NCI-H2196 treated with DMSO at 0.1 percent for 48 hours (cell line): ENCODE results near the gene INO80.
"Not testable (repeated sequence)": the region's sequence is repeated elsewhere in the genome, so short reads cannot be mapped to it uniquely, and the experiment has no call there.

ENCODE experiments used
- DNase-seq: peaks from one replicate; lab custom pipeline; 2025; ENCODE audit not compliant: unreplicated experiment; lab: John Stamatoyannopoulos, UW

The INO80 gene

GRCh38 chr15:40968290-40969085, 147.6 kb downstream of the INO80 start:
- no peak for DNase-seq

GRCh38 chr15:40964634-40965033, 151.4 kb downstream of the INO80 start:
- DNase-seq: no peak

GRCh38 chr15:40964006-40964405, 152.1 kb downstream of the INO80 start:
- no peak for DNase-seq

GRCh38 chr15:40963201-40963600, 152.9 kb downstream of the INO80 start:
- DNase-seq: no peak

- DNase-seq: not testable (repeated sequence)
Measured at GRCh38 chr15:40962317-40962716, 153.8 kb downstream of the INO80 start.

- DNase-seq: not testable (repeated sequence)
Measured at GRCh38 chr15:40961740-40962139, 154.3 kb downstream of the INO80 start.

GRCh38 chr15:40960925-40961324, 155.2 kb downstream of the INO80 start:
- DNase-seq: no peak

GRCh38 chr15:40960151-40960885, 155.8 kb downstream of the INO80 start:
- DNase-seq: no peak

- DNase-seq: no peak
Measured at GRCh38 chr15:40959331-40960141, 156.5 kb downstream of the INO80 start.

- no peak for DNase-seq
Measured at GRCh38 chr15:40958723-40959122, 157.4 kb downstream of the INO80 start.

GRCh38 chr15:40958146-40958545, 157.9 kb downstream of the INO80 start:
- no peak for DNase-seq

GRCh38 chr15:40957581-40958051, 158.5 kb downstream of the INO80 start:
- peak; percentile 57 for DNase-seq

GRCh38 chr15:40957041-40957555, 159.0 kb downstream of the INO80 start:
- no peak for DNase-seq

- DNase-seq: no peak
Measured at GRCh38 chr15:40956541-40956982, 159.5 kb downstream of the INO80 start.

GRCh38 chr15:40955930-40956540, 160.0 kb downstream of the INO80 start:
- DNase-seq: no peak

GRCh38 chr15:40955141-40955903, 160.8 kb downstream of the INO80 start:
- no peak for DNase-seq

GRCh38 chr15:40954158-40954848, 161.8 kb downstream of the INO80 start:
- DNase-seq: not testable (repeated sequence)

- DNase-seq: no peak
Measured at GRCh38 chr15:40953713-40954074, 162.4 kb downstream of the INO80 start.
